ENCODE measurements around the gene TMC1. TPM values are rescaled to one million over a fixed set of nuclear protein-coding genes. Genes with fewer than 3 reads are reported as not detected.

The TMC1 gene
- total RNA-seq, 1 experiment from 2014 or later, result 0.36 TPM

DNA sequence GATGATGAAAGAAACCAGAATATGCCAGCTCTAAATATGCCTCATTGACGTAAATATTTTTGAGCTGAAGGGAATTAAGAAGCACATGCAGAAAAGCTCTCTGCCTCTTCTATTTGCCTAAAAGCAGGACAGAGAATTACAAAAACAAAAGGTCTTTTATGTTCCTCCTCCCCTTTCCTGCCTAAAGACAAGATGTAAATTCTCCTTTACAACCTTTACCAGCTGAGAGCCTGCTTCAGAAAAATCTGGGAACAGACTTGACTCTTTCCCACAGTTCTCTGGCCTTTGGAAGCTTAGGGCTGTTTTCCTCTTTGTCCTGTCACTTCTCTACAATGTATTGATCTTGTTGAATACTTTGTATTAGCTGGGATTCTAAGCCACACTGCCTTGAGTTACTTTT is 199.7 kb downstream of the TMC1 start:
- no TSS peak for BruUV-seq (replicated peaks)
- CTCF ChIA-PET, result no interaction called here
- no peak overlapping the region for H3K4me3 ChIP-seq (ENCODE audit: low read depth in 2 of 2, low read length in 2 of 2)
- H3K27ac ChIP-seq (ENCODE audit: low read length), result no peak overlapping the region
- H3K27me3 ChIP-seq (ENCODE audit: control insufficient read depth, insufficient read depth, low read length), result no peaks in the 10 kb centered on the region
- H3K9me3 ChIP-seq (ENCODE audit: control insufficient read depth, insufficient read depth, low read depth, low read length), result no peaks in the 10 kb centered on the region
- intact Hi-C loops (cut with micrococcal nuclease; ENCODE audit: unreplicated experiment), result no loop called here
- ATAC-seq (no peak), DNase-seq (ENCODE audit: low read depth, low spot score) (no peak)
- POLR2A ChIA-PET, result no interaction called here
- in situ Hi-C loops (cut with HindIII; ENCODE audit: low pct_unique_long_range_greater_than_20kb, low sequenced_read_pairs), result no loop called here
- no peak for TF ChIP-seq SIN3A (IDR thresholded peaks at IDR 0.05; ENCODE audit: borderline replicate concordance, insufficient read depth, low read depth, low read length)
- TF ChIP-seq CTCF (IDR thresholded peaks at IDR 0.05), result no peak
- no peak for TF ChIP-seq POLR2AphosphoS5 (IDR thresholded peaks at IDR 0.05; ENCODE audit: low read depth, low read length)
- no peaks in the 10 kb centered on the region for H3K4me1 ChIP-seq (ENCODE audit: control insufficient read depth, insufficient read depth, low read length)
- H3K36me3 ChIP-seq (ENCODE audit: control insufficient read depth, insufficient read depth, low read length), result no peaks in the 10 kb centered on the region

DNA sequence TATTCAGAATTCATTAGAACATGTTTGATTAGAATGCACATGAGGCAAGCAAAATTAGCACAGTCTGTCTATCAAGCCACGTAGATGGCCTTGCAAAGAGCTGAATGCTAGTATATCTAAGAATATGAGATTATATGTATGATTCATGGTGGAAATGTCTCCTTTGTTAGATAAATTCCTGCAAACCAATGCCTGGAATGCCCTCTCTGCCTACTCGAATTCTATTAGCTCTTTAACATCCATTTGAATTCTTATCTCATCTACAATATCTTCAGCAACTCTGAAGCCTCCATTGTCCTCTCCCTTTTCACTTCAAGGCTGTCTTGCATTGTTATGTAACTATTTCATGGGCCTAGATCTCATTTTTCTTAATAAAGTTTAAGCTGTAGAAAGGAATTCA is 205.5 kb downstream of the TMC1 start:
- Histone ChIP-seq H3K9me3 (ENCODE audit: control insufficient read depth, insufficient read depth, low read depth, low read length) (no peaks in the 10 kb centered on the region), H3K27me3 (ENCODE audit: control insufficient read depth, insufficient read depth, low read length) (no peaks in the 10 kb centered on the region), H3K36me3 (ENCODE audit: control insufficient read depth, insufficient read depth, low read length) (no peaks in the 10 kb centered on the region), H3K4me3 (ENCODE audit: low read depth in 2 of 2, low read length in 2 of 2) (no peak overlapping the region), H3K27ac (ENCODE audit: low read length) (no peak overlapping the region), H3K4me1 (ENCODE audit: control insufficient read depth, insufficient read depth, low read length) (no peaks in the 10 kb centered on the region)
- no peak for TF ChIP-seq POLR2AphosphoS5 (IDR thresholded peaks at IDR 0.05; ENCODE audit: low read depth, low read length)
- no peak for TF ChIP-seq CTCF (IDR thresholded peaks at IDR 0.05)
- no peak for TF ChIP-seq SIN3A (IDR thresholded peaks at IDR 0.05; ENCODE audit: borderline replicate concordance, insufficient read depth, low read depth, low read length)
- no peak for TF ChIP-seq TCF7L2 (IDR thresholded peaks at IDR 0.05; ENCODE audit: low read depth, low read length)
- TF ChIP-seq, protein P1, sequence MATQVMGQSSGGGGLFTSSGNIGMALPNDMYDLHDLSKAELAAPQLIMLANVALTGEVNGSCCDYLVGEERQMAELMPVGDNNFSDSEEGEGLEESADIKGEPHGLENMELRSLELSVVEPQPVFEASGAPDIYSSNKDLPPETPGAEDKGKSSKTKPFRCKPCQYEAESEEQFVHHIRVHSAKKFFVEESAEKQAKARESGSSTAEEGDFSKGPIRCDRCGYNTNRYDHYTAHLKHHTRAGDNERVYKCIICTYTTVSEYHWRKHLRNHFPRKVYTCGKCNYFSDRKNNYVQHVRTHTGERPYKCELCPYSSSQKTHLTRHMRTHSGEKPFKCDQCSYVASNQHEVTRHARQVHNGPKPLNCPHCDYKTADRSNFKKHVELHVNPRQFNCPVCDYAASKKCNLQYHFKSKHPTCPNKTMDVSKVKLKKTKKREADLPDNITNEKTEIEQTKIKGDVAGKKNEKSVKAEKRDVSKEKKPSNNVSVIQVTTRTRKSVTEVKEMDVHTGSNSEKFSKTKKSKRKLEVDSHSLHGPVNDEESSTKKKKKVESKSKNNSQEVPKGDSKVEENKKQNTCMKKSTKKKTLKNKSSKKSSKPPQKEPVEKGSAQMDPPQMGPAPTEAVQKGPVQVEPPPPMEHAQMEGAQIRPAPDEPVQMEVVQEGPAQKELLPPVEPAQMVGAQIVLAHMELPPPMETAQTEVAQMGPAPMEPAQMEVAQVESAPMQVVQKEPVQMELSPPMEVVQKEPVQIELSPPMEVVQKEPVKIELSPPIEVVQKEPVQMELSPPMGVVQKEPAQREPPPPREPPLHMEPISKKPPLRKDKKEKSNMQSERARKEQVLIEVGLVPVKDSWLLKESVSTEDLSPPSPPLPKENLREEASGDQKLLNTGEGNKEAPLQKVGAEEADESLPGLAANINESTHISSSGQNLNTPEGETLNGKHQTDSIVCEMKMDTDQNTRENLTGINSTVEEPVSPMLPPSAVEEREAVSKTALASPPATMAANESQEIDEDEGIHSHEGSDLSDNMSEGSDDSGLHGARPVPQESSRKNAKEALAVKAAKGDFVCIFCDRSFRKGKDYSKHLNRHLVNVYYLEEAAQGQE (IDR thresholded peaks at IDR 0.05; ENCODE audit: insufficient read depth in 1 of 2, low read depth in 2 of 2, low read length in 1 of 2), result no peak
- DNase-seq (ENCODE audit: low read depth, low spot score) (no peak), ATAC-seq (no peak)
- ChIA-PET POLR2A (no interaction called here), CTCF (no interaction called here)
- no TSS peak for BruUV-seq (replicated peaks)
- in situ Hi-C loops (cut with HindIII; ENCODE audit: low pct_unique_long_range_greater_than_20kb, low sequenced_read_pairs) (no loop called here), intact Hi-C loops (cut with micrococcal nuclease; ENCODE audit: unreplicated experiment) (no loop called here)

Measured in Panc1 (cell line).